GM23248 (cell line): ENCODE measurements around the gene LTO1.

Source experiments
- EZH2 ChIP-seq: fragments of 200-600 bp; sonication (generic); IDR thresholded peaks from 2 replicates; pipeline ENCODE4 v1.6.1; 2018; ENCODE audit warnings: antibody characterized with exemption, mild to moderate bottlenecking; ENCODE audit not compliant: insufficient read depth, poor library complexity, severe bottlenecking
- EZH2phosphoT487 ChIP-seq: fragments of 200-600 bp; sonication (generic); IDR thresholded peaks from 2 replicates; pipeline ENCODE4 v1.6.1; 2018; ENCODE audit warnings: antibody characterized with exemption, moderate library complexity, mild to moderate bottlenecking, low read depth; ENCODE audit not compliant: insufficient read depth

- TF ChIP-seq EZH2phosphoT487 (no peak), EZH2 (no peak)
These were observed 23.2 kb upstream of the LTO1 start for GRCh38 chr11:69698362-69698761.
